GM13977 (cell line): ENCODE data around the gene GUCY1B1.

Source experiments
- DNase-seq: peaks from one replicate; pipeline ENCODE4 v3.0.0; 2012; ENCODE audit warnings: low spot score
- in situ Hi-C: fragments of 300-500 bp; cut with MboI; formaldehyde crosslinking; loops from one replicate; pipeline ENCODE4 v1.12.0; 2022; ENCODE audit warnings: low sequenced_read_pairs, low pct_unique_long_range_greater_than_20kb, mixed read lengths, inconsistent platforms; ENCODE audit not compliant: unreplicated experiment
- TF ChIP-seq, protein P1 (sequence below): IDR thresholded peaks from 2 replicates; pipeline ENCODE4 v1.5.1; 2012; ENCODE audit warnings: mild to moderate bottlenecking, control low read depth; ENCODE audit not compliant: insufficient read depth; ENCODE audit errors: extremely low read depth, missing control alignments

GUCY1B1 gene

GRCh38 chr4:155854582-155855226 is 95.9 kb downstream of the GUCY1B1 start:
- TF ChIP-seq, protein P1, sequence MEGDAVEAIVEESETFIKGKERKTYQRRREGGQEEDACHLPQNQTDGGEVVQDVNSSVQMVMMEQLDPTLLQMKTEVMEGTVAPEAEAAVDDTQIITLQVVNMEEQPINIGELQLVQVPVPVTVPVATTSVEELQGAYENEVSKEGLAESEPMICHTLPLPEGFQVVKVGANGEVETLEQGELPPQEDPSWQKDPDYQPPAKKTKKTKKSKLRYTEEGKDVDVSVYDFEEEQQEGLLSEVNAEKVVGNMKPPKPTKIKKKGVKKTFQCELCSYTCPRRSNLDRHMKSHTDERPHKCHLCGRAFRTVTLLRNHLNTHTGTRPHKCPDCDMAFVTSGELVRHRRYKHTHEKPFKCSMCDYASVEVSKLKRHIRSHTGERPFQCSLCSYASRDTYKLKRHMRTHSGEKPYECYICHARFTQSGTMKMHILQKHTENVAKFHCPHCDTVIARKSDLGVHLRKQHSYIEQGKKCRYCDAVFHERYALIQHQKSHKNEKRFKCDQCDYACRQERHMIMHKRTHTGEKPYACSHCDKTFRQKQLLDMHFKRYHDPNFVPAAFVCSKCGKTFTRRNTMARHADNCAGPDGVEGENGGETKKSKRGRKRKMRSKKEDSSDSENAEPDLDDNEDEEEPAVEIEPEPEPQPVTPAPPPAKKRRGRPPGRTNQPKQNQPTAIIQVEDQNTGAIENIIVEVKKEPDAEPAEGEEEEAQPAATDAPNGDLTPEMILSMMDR, result no peak
- no peak for DNase-seq
- in situ Hi-C loops, result no loop called here

DNA sequence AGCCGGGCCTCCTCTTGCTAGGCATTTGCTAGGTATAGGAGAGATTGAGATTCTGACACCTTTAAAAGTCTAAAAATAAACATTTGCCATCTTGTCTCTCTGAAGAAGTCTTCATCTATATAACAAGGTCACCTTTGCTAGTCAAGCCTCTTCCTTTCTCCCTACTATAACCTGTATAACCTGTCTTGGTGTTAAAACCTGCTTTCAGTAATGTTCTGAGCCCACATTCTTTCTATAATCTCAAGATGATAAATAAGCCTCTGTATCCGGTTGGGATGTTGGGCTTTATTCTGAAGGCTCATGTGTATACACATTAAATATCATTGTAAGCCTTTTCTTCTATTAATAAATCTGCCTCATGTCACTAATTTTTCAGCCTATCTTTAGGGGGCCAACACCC is 97.1 kb downstream of the GUCY1B1 start:
- TF ChIP-seq, protein P1, result no peak
- no peak for DNase-seq
- in situ Hi-C loops, result no loop called here
